Cardiac fibroblast (primary cell): ENCODE data around the gene ITSN1.

Experiments used
- DNase-seq, 2 donors: peaks; one replicate each; pipeline versions ENCODE4 v3.0.0 to v3.0.0-alpha.2; 2010; ENCODE audit warnings: low read depth in 2 of 2
- H3K4me3 ChIP-seq, 2 donors: replicated peaks in 1 of 2; 1 replicate in 1 of 2; 2 replicates in 1 of 2; pipeline ENCODE4 v1.5.1; 2011; ENCODE audit warnings: low read depth in 2 of 2, low read length in 2 of 2, mild to moderate bottlenecking in 2 of 2, moderate library complexity in 1 of 2
- CTCF ChIP-seq: IDR thresholded peaks from one replicate; pipeline ENCODE4 v1.5.1; 2011; ENCODE audit warnings: low read depth, mild to moderate bottlenecking, low read length, inconsistent platforms

ITSN1 gene

GRCh38 chr21:33650929-33651509 lies 8.7 kb downstream of the ITSN1 start:
- DNase-seq = no peak
- H3K4me3 ChIP-seq = no peak overlapping the region
- TF ChIP-seq CTCF = no peak

GRCh38 chr21:33651965-33652680 lies 9.8 kb downstream of the ITSN1 start:
- no peak for DNase-seq
- no peak for TF ChIP-seq CTCF
- H3K4me3 ChIP-seq = no peak overlapping the region

DNA sequence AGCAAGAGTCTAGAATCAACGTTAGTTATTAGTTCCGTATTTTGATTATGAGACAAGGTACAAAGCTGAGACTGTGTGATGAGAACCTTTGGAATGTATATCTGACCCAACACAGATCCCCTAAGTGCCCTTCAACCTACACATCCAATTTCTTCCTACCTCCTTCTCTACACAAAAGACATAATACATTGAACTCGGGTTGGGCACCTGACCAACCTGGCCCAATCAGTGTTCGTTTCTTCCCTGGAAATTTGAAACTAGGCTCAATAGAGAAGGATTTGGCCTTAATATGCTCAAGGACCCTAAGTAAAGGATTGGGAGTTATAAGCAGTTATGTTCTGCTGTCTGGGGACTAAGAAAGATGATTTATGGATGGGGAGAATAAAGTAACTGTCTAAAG lies 12.1 kb downstream of the ITSN1 start:
- TF ChIP-seq CTCF = no peak
- H3K4me3 ChIP-seq = no peak overlapping the region
- no peak for DNase-seq

GRCh38 chr21:33655588-33656221 lies 13.4 kb downstream of the ITSN1 start:
- DNase-seq = peak; percentile 87 to 94
- no peak overlapping the region for H3K4me3 ChIP-seq
- TF ChIP-seq CTCF = no peak

GRCh38 chr21:33657124-33657820 lies 15.0 kb downstream of the ITSN1 start:
- no peak for TF ChIP-seq CTCF
- DNase-seq = peak in 1 of 2 donors; percentile 63
- H3K4me3 ChIP-seq = no peak overlapping the region

DNA sequence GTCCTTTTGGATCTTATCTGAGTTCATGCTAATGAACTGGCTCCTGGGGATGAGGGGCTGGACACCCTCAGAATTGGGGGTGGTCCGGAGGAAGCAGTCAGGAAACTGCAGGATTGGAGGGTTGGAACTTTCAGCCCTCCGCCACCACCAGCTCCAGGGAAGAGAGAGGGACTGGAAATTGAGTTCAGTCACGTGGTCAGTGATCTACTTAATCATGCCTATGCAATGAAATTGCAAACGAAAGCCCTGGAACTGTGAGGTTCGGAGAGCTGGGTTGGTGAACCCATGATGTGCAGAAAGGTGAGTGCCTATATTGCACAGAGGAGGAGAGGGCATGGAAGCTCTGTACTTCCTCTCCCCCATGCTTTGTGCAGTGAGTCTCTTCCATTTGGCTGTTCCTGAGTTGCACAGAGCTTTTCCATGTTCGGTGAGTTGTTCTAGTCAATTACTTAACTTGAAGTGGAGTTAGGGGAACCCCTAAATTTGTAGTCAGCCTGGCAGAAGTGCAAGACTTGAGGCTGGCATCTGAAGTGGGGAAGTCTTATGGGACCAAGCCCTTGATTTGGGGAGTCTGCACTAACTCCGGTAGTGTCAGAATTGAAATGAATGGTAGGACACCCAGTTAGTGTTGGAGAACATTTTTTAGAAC lies 16.7 kb downstream of the ITSN1 start:
- no peak for DNase-seq
- no peak overlapping the region for H3K4me3 ChIP-seq
- no peak for TF ChIP-seq CTCF
